GM18507 (cell line): ENCODE measurements around the gene C1QL3.

Experiments used
- DNase-seq: peaks from one replicate; pipeline ENCODE4 v3.0.0; 2011; ENCODE audit warnings: low read depth; ENCODE audit not compliant: insufficient read length; ENCODE audit errors: extremely low spot score
- FAIRE-seq: peaks from 2 replicates; lab custom pipeline; 2011; peaks lifted over from hg19 to GRCh38; lab: Jason Lieb, UNC

Gene C1QL3

GRCh38 chr10:16521311-16522016, at the start of gene C1QL3:
Gene C1QL3, minus strand, starts transcription at chr10:16521879. Its CDS starts 814 bp downstream, at chr10:16521065.
- FAIRE-seq: no peak
- DNase-seq: no peak

- FAIRE-seq (peak; percentile 92), DNase-seq (peak; percentile 25)
Measured at GRCh38 chr10:16570731-16571130, 49.1 kb upstream of the C1QL3 start.

GRCh38 chr10:16566202-16566805, 44.6 kb upstream of the C1QL3 start:
- no peak for FAIRE-seq

GRCh38 chr10:16565604-16566003, 43.9 kb upstream of the C1QL3 start:
- FAIRE-seq: no peak

More at GRCh38 chr10:16566202-16566805, 44.6 kb upstream of the C1QL3 start:
- DNase-seq: no peak

GRCh38 chr10:16562891-16563290, 41.2 kb upstream of the C1QL3 start:
- no peak for DNase-seq
- FAIRE-seq: no peak

More at GRCh38 chr10:16565604-16566003, 43.9 kb upstream of the C1QL3 start:
- DNase-seq: no peak

GRCh38 chr10:16559236-16559773, 37.6 kb upstream of the C1QL3 start:
- FAIRE-seq: no peak
- DNase-seq: no peak

- FAIRE-seq: no peak
- DNase-seq: no peak
Measured at GRCh38 chr10:16547973-16548372, 26.3 kb upstream of the C1QL3 start.

GRCh38 chr10:16545116-16545736, 23.5 kb upstream of the C1QL3 start:
- DNase-seq: peak; percentile 28

GRCh38 chr10:16544591-16544990, 22.9 kb upstream of the C1QL3 start:
- DNase-seq (no peak), FAIRE-seq (no peak)

More at GRCh38 chr10:16545116-16545736, 23.5 kb upstream of the C1QL3 start:
- FAIRE-seq: peak; percentile 81

GRCh38 chr10:16544099-16544498, 22.4 kb upstream of the C1QL3 start:
- DNase-seq (no peak), FAIRE-seq (no peak)

GRCh38 chr10:16536155-16536554, 14.5 kb upstream of the C1QL3 start:
- DNase-seq: no peak
- FAIRE-seq: no peak

GRCh38 chr10:16529853-16530252, 8.2 kb upstream of the C1QL3 start:
- DNase-seq (no peak), FAIRE-seq (peak; percentile 44)

GRCh38 chr10:16527452-16527851, 5.8 kb upstream of the C1QL3 start:
- DNase-seq (no peak), FAIRE-seq (no peak)

- DNase-seq: peak; percentile 23
- FAIRE-seq: no peak
Measured at GRCh38 chr10:16520900-16521299, 779 bp downstream of the C1QL3 start.

GRCh38 chr10:16519908-16520861, 1.5 kb downstream of the C1QL3 start:
- FAIRE-seq (no peak), DNase-seq (no peak)

GRCh38 chr10:16519250-16519907, 2.3 kb downstream of the C1QL3 start:
- DNase-seq (no peak), FAIRE-seq (no peak)

- no peak for DNase-seq
- FAIRE-seq: no peak
Measured at GRCh38 chr10:16518822-16519221, 2.9 kb downstream of the C1QL3 start.

GRCh38 chr10:16510843-16511242, 10.8 kb downstream of the C1QL3 start:
- no peak for FAIRE-seq

GRCh38 chr10:16509996-16510395, 11.7 kb downstream of the C1QL3 start:
- FAIRE-seq (no peak), DNase-seq (no peak)

More at GRCh38 chr10:16510843-16511242, 10.8 kb downstream of the C1QL3 start:
- no peak for DNase-seq
